Right atrium auricular region (tissue), 2 donors: ENCODE measurements around the gene NAA25. TPM values are rescaled to one million over a fixed set of nuclear protein-coding genes. Genes with fewer than 3 reads are reported as not detected.

ENCODE experiments used
- DNase-seq: peaks from one replicate; pipeline ENCODE4 v3.0.0-alpha.2; 2019; ENCODE audit warnings: low spot score
- H3K27ac ChIP-seq, 2 donors: fragments of 200-600 bp; sonication (generic); 1 replicate in 1 of 2; 2 replicates in 1 of 2; pipeline ENCODE4 v1.5.1; 2016 to 2019
- H3K27me3 ChIP-seq, 2 donors: fragments of 200-600 bp; sonication (generic); one replicate each; pipeline versions ENCODE4 v1.5.1 to v1.6.0; 2017 to 2019
- H3K36me3 ChIP-seq: fragments of 200-600 bp; sonication (generic); one replicate; pipeline ENCODE4 v1.5.1; 2016
- H3K4me1 ChIP-seq, 2 donors: fragments of 200-600 bp; sonication (generic); one replicate each; pipeline versions ENCODE4 v1.5.1 to v1.6.0; 2017 to 2019
- H3K4me3 ChIP-seq, 2 donors: fragments of 200-600 bp; sonication (generic); 1 replicate in 1 of 2; 2 replicates in 1 of 2; pipeline ENCODE4 v1.5.1; 2017 to 2019; ENCODE audit warnings: mild to moderate bottlenecking in 1 of 2, moderate library complexity in 1 of 2
- H3K9me3 ChIP-seq, 2 donors: fragments of 200-600 bp; sonication (generic); one replicate each; pipeline ENCODE4 v1.5.1; 2019
- CTCF ChIP-seq, 2 donors: fragments of 200-600 bp; sonication (generic); IDR thresholded peaks; one replicate each; pipeline ENCODE4 v1.5.1; 2019; ENCODE audit warnings: antibody characterized with exemption in 2 of 2
- total RNA-seq, 2 donors: library from RNA; depleted of rRNA; stranded (reverse); fragments of >200 nt; gene quantifications; one replicate each; pipeline ENCODE4 v1.1.0, GENCODE V29; 2016

NAA25 gene
- total RNA-seq, 2 donors from 2014 or later = 8.8 to 11.2 TPM

DNA sequence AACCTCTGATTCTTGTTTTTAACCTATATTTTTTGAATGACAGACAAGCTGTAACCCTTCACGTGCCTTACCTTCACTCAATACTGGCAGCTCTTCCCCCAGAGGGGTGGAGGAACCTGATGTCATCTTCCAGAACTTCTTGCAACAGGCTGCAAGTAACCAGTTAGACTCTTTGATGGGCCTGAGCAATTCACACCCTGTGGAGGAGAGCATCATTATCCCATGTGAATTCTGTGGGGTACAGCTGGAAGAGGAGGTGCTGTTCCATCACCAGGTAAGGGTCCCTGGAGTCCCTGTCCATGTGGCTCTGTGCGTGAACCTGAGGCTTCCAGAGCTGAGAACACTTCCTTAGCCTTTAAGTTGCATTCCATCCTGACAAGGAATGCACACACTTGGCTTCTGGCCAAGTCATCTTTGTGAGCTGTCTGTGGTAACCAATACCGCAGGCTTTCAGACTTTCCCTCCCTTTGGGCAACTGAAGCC, 39.5 kb upstream of the NAA25 start:
- Histone ChIP-seq H3K9me3 (no peaks in the 10 kb centered on the region), H3K36me3 (peaks cover 87% of the 10 kb centered on the region), H3K27me3 (no peaks in the 10 kb centered on the region), H3K4me1 (no peaks in the 10 kb centered on the region), H3K4me3 (no peak overlapping the region), H3K27ac (no peak overlapping the region)
- TF ChIP-seq CTCF (IDR thresholded peaks at IDR 0.05) = no peak
- no peak for DNase-seq

DNA sequence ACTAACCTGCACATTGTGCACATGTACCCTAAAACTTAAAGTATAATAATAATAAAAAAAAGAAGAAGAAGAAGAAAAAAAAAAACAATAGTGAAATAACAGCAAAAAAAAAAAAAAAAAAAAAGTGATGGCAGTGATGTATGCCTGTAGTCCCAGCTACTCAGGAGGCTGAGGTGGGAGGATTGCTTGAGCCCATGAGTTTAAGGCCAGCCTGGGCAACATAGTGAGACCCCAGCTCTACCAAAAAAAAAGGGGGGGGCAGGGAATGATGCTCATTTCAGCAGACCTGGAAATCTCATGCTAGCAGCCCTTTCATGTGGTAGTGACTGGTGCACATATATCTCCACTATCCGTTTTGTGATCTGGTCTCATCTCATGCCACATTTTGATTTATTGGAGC, 37.5 kb upstream of the NAA25 start:
- DNase-seq = no peak
- Histone ChIP-seq H3K27ac (no peak overlapping the region), H3K27me3 (no peaks in the 10 kb centered on the region), H3K36me3 (peaks cover 87% of the 10 kb centered on the region), H3K9me3 (no peaks in the 10 kb centered on the region), H3K4me1 (no peaks in the 10 kb centered on the region), H3K4me3 (no peak overlapping the region)
- TF ChIP-seq CTCF (IDR thresholded peaks at IDR 0.05) = no peak

- H3K27ac ChIP-seq = no peak overlapping the region
- no peak for TF ChIP-seq CTCF (IDR thresholded peaks at IDR 0.05)
- DNase-seq = no peak
- no peaks in the 10 kb centered on the region for H3K9me3 ChIP-seq
- no peak overlapping the region for H3K4me3 ChIP-seq
- no peaks in the 10 kb centered on the region for H3K4me1 ChIP-seq
- no peaks in the 10 kb centered on the region for H3K27me3 ChIP-seq
- H3K36me3 ChIP-seq = peaks cover 100% of the 10 kb centered on the region
Observed at GRCh38 chr12:112140728-112141127, 32.1 kb upstream of the NAA25 start.

DNA sequence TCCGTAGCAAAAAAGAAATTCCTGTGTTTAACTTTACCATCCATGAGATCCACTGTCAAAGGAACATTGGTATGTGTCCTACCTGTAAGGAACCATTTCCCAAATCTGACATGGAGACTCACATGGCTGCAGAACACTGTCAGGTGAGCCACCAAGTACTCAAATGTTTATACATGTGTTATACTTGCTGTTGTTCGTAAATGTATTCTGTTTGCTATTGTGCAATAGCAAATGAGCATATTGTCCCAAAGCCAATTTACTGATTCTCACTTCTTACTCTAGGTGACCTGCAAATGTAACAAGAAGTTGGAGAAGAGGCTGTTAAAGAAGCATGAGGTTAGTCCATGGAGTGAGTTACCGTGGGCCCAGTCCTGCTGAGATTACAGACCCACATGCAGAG, 26.1 kb upstream of the NAA25 start:
- TF ChIP-seq CTCF (IDR thresholded peaks at IDR 0.05) = no peak
- peaks cover 52% of the 10 kb centered on the region for H3K36me3 ChIP-seq

DNA sequence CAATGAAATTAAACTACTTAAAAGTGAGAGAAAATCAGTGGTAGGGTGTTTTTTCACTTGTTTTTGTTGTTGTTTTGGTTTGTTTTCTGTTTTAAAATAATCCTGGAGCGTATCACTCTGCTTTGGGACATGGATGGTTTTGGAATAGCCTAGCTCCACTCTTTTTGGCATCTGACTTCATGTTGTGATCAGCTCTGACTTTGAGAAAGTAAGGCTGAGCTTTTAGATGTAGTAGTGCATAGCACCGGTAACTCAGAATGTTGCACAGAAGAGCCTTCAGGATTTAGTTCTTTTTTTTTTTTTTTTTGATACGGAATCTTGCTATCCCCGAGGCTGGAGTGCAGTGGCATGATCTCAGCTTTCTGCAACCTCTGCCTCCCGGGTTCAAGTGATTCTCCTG, 24.8 kb upstream of the NAA25 start:
- Histone ChIP-seq H3K4me3 (no peak overlapping the region), H3K4me1 (peaks cover 0 to 27% of the 10 kb centered on the region in 2 donors), H3K27ac (no peak overlapping the region), H3K36me3 (peaks cover 39% of the 10 kb centered on the region), H3K27me3 (no peaks in the 10 kb centered on the region), H3K9me3 (no peaks in the 10 kb centered on the region)
- DNase-seq = no peak
- no peak for TF ChIP-seq CTCF (IDR thresholded peaks at IDR 0.05)

More for the DNA sequence above, 26.1 kb upstream of the NAA25 start:
- Histone ChIP-seq H3K4me1 (peaks cover 0 to 20% of the 10 kb centered on the region in 2 donors), H3K27me3 (no peaks in the 10 kb centered on the region), H3K27ac (no peak overlapping the region), H3K9me3 (no peaks in the 10 kb centered on the region), H3K4me3 (no peak overlapping the region)
- no peak for DNase-seq

DNA sequence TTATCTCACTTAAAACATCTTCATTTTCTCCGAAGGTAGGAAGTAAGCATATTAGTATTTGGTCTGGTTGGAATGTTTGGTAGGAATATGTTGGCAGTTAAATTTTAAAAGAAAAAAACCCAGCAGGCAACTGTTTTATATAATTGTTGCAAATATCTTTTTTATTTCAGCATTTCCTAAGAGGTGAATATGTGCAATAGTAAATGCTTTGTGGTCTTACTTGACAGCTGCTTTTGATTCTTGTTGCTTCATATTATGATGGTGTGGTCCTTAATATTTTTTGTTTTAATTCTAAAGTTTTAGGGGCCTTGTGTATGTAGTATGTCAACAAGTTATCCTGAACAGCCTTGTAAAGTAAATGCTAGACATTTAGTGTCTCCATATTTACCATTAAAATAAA, 23.1 kb upstream of the NAA25 start:
- peaks cover 0 to 42% of the 10 kb centered on the region in 2 donors for H3K4me1 ChIP-seq

More for the DNA sequence above, 23.1 kb upstream of the NAA25 start:
- H3K4me3 ChIP-seq = no peak overlapping the region
- TF ChIP-seq CTCF (IDR thresholded peaks at IDR 0.05) = no peak
- no peak overlapping the region for H3K27ac ChIP-seq
- peaks cover 21% of the 10 kb centered on the region for H3K36me3 ChIP-seq
- no peak for DNase-seq
- no peaks in the 10 kb centered on the region for H3K9me3 ChIP-seq
- H3K27me3 ChIP-seq = no peaks in the 10 kb centered on the region
